OCI-LY1 (cell line): ENCODE results near the gene NEK4.

ENCODE experiments used
- EZH2 ChIP-seq: fragments of 200-600 bp; sonication (generic), shearing (Covaris generic); IDR thresholded peaks from 2 replicates; pipeline ENCODE4 v1.8.0; 2017; ENCODE audit warnings: borderline replicate concordance, mixed run types, mild to moderate bottlenecking, antibody characterized with exemption, low read length, moderate library complexity, mixed read lengths
- TF ChIP-seq, protein P1 (sequence below): fragments of 200-600 bp; sonication (generic), shearing (Covaris generic); IDR thresholded peaks from 2 replicates; pipeline ENCODE4 v1.5.1; 2017; ENCODE audit warnings: mild to moderate bottlenecking, antibody characterized with exemption, low read length, moderate library complexity, mixed read lengths

DNA sequence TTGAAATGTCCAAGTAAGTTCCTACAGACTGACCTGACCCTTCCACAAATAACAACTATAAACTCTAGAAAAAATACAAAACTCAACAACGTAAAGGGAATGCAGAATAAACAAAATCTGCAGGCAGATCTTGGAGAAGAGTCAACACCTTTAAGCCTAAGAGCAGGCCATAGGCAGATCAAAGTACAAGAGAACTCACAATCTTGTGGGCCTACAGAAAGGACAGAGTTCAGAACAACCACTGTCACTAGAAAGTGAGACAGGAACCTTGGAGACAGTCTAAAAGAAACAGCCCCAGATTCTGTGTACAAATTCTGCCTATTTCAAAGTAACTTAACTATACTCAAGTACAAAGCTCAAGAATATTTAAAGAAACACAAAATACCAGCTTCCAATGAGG lies 31.0 kb downstream of the NEK4 start:
- TF ChIP-seq, protein P1, sequence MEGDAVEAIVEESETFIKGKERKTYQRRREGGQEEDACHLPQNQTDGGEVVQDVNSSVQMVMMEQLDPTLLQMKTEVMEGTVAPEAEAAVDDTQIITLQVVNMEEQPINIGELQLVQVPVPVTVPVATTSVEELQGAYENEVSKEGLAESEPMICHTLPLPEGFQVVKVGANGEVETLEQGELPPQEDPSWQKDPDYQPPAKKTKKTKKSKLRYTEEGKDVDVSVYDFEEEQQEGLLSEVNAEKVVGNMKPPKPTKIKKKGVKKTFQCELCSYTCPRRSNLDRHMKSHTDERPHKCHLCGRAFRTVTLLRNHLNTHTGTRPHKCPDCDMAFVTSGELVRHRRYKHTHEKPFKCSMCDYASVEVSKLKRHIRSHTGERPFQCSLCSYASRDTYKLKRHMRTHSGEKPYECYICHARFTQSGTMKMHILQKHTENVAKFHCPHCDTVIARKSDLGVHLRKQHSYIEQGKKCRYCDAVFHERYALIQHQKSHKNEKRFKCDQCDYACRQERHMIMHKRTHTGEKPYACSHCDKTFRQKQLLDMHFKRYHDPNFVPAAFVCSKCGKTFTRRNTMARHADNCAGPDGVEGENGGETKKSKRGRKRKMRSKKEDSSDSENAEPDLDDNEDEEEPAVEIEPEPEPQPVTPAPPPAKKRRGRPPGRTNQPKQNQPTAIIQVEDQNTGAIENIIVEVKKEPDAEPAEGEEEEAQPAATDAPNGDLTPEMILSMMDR: no peak
- no peak for TF ChIP-seq EZH2
